Measurements from ENCODE around the gene SHC2.
"Not testable (repeated sequence)": the region's sequence is repeated elsewhere in the genome, so short reads cannot be mapped to it uniquely, and the experiment has no call there.

Gene SHC2

DNA sequence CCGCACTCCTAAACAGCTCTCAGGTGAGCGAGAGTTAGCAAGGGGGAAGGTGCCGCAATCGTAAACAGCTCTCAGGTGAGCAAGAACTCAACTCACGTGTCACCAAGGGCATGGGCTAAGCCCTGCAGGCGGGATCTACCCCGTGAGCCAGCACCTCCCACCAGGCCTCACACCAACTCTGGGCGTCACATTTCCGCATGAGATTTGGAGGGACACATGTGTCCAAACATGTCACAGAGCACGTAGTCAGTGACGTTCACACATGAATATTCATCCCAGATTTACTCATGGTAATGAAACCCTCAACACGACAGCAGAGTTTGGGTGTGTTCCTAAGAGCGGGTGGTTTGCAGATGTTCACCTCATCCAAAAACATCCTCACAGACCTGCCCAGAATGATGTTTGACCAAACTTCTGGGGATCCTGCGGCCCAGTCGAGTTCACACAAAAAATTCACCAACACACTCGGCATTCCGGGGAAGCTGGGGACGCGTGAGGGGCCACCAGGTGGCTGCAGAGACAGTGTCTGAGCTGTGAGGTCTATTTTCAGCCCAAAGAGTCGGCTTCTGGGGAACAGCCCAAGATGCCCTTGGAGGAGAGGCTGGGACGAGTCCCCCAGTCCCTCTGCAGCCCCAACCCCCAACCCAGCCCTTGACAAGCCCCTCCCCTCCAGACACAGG, 71.4 kb downstream of the SHC2 start:
- H3K36me3 ChIP-seq (ENCODE audit: control insufficient read depth in 1 of 2, insufficient read depth in 2 of 2, low read length in 2 of 2): no peaks in the 10 kb centered on the region
- no peaks in the 10 kb centered on the region for H3K4me1 ChIP-seq (ENCODE audit: control insufficient read depth in 1 of 2, insufficient read depth in 2 of 2, low read length in 2 of 2)
- peaks cover 3 to 13% of the 10 kb centered on the region in 2 donors for H3K27me3 ChIP-seq (ENCODE audit: control insufficient read depth in 1 of 2, insufficient read depth in 2 of 2, low read length in 2 of 2)
- H3K9ac ChIP-seq (ENCODE audit: low read depth in 1 of 2, low read length in 2 of 2): no peak overlapping the region
- H3K4me3 ChIP-seq (ENCODE audit: low read depth in 1 of 2, low read length in 2 of 2): no peak overlapping the region
- H3K9me3 ChIP-seq (ENCODE audit: control insufficient read depth in 1 of 2, low read length in 2 of 2): peaks cover 0 to 9% of the 10 kb centered on the region in 2 donors
- H3K27ac ChIP-seq (ENCODE audit: low read depth, low read length): no peak overlapping the region

DNA sequence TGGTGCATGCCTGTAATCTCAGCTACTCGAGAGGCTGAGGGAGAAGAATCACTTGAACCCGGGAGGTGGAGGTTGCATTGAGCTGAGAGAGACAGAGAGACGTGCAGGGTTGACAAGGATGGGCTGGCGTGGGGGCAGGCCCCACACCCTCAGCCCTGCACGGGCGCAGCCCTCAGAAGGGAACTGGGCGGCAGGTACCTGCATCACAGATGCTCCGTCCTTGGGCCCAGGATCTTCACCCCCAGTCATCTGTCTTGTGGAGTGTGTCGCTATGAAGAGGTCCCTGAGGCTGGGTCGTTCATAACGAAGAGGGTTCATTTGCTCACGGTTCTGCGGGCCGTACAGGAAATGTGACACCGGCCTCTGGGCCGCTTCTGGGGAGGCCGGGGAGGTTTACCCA, 72.1 kb downstream of the SHC2 start:
- no peak overlapping the region for H3K27ac ChIP-seq (ENCODE audit: low read depth, low read length)
- no peaks in the 10 kb centered on the region for H3K36me3 ChIP-seq (ENCODE audit: control insufficient read depth in 1 of 2, insufficient read depth in 2 of 2, low read length in 2 of 2)
- no peaks in the 10 kb centered on the region for H3K4me1 ChIP-seq (ENCODE audit: control insufficient read depth in 1 of 2, insufficient read depth in 2 of 2, low read length in 2 of 2)
- H3K9me3 ChIP-seq (ENCODE audit: control insufficient read depth in 1 of 2, low read length in 2 of 2): peaks cover 0 to 5% of the 10 kb centered on the region in 2 donors
- H3K27me3 ChIP-seq (ENCODE audit: control insufficient read depth in 1 of 2, insufficient read depth in 2 of 2, low read length in 2 of 2): peaks cover 10 to 18% of the 10 kb centered on the region in 2 donors
- H3K9ac ChIP-seq (ENCODE audit: low read depth in 1 of 2, low read length in 2 of 2): no peak overlapping the region
- H3K4me3 ChIP-seq (ENCODE audit: low read depth in 1 of 2, low read length in 2 of 2): no peak overlapping the region

DNA sequence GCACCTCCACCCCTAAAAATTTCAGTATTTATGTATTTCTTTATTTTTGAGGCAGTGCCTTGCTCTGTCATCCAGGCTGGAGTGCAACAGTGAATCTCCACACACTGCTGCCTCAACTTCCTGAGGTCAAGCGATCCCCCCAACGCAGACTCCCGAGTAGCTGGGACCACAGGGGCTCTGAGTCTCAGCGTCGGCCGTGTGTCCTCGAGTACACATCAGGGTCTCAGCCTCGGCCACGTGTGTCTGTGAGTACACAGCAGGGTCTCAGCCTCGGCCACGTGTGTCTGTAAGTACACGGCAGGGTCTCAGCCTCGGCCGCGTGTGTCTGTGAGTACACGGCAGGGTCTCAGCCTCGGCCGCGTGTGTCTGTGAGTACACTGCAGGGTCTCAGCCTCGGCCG, 73.1 kb downstream of the SHC2 start:
- Histone ChIP-seq H3K27ac (ENCODE audit: low read depth, low read length) (no peak overlapping the region), H3K9me3 (ENCODE audit: control insufficient read depth in 1 of 2, low read length in 2 of 2) (no peaks in the 10 kb centered on the region), H3K27me3 (ENCODE audit: control insufficient read depth in 1 of 2, insufficient read depth in 2 of 2, low read length in 2 of 2) (peaks cover 18 to 23% of the 10 kb centered on the region in 2 donors), H3K4me3 (ENCODE audit: low read depth in 1 of 2, low read length in 2 of 2) (no peak overlapping the region), H3K9ac (ENCODE audit: low read depth in 1 of 2, low read length in 2 of 2) (no peak overlapping the region), H3K36me3 (ENCODE audit: control insufficient read depth in 1 of 2, insufficient read depth in 2 of 2, low read length in 2 of 2) (no peaks in the 10 kb centered on the region), H3K4me1 (ENCODE audit: control insufficient read depth in 1 of 2, insufficient read depth in 2 of 2, low read length in 2 of 2) (no peaks in the 10 kb centered on the region)

DNA sequence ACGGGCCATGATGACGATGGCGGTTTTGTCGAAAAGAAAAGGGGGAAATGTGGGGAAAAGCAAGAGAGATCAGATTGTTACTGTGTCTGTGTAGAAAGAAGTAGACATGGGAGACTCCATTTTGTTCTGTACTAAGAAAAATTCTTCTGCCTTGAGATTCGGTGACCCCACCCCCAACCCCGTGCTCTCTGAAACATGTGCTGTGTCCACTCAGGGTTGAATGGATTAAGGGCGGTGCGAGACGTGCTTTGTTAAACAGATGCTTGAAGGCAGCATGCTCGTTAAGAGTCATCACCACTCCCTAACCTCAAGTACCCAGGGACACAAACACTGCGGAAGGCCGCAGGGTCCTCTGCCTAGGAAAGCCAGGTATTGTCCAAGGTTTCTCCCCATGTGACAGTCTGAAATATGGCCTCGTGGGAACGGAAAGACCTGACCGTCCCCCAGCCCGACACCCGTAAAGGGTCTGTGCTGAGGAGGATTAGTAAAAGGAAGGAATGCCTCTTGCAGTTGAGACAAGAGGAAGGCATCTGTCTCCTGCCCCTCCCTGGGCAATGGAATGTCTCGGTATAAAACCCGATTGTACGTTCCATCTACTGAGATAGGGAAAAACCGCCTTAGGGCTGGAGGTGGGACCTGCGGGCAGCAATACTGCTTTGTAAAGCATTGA, 74.1 kb downstream of the SHC2 start:
- peaks cover 18 to 25% of the 10 kb centered on the region in 2 donors for H3K27me3 ChIP-seq (ENCODE audit: control insufficient read depth in 1 of 2, insufficient read depth in 2 of 2, low read length in 2 of 2)

DNA sequence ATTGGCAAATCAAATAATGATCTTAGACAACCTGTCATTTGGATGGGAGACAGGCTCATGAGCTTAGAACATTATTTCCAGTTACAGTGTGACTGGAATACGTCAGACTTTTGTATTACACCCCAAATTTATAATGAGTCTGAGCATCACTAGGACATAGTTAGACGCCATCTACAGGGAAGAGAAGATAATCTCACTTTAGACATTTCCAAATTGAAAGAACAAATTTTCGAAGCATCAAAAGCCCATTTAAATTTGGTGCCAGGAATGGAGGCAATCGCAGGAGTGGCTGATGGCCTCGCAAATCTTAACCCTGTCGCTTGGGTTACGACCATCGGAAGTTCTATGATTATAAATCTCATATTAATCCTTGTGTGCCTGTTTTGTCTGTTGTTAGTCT, 74.6 kb downstream of the SHC2 start:
- H3K27me3 ChIP-seq (ENCODE audit: control insufficient read depth in 1 of 2, insufficient read depth in 2 of 2, low read length in 2 of 2): peaks cover 18 to 25% of the 10 kb centered on the region in 2 donors

More for the DNA sequence above, 74.1 kb downstream of the SHC2 start:
- H3K27ac ChIP-seq (ENCODE audit: low read depth, low read length); H3K9ac ChIP-seq (ENCODE audit: low read depth in 1 of 2, low read length in 2 of 2); H3K4me3 ChIP-seq (ENCODE audit: low read depth in 1 of 2, low read length in 2 of 2); H3K36me3 ChIP-seq (ENCODE audit: control insufficient read depth in 1 of 2, insufficient read depth in 2 of 2, low read length in 2 of 2); H3K9me3 ChIP-seq (ENCODE audit: control insufficient read depth in 1 of 2, low read length in 2 of 2); H3K4me1 ChIP-seq (ENCODE audit: control insufficient read depth in 1 of 2, insufficient read depth in 2 of 2, low read length in 2 of 2): not testable (repeated sequence)

DNA sequence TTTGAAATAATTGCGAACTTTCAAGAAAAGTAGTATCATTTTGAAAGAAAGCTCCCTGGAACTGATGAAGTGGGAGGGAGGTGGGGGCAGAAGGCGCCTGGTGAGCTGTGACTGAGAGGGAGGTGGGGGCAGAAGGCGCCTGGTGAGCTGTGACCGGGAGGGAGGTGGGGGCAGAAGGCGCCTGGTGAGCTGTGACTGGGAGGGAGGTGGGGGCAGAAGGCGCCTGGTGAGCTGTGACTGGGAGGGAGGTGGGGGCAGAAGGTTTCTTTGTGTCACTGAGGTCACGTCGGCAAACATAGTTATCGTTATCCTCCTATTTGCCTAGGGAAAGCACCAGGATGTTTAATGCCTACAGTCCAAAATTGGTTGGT, 76.0 kb downstream of the SHC2 start:
- no peak overlapping the region for H3K27ac ChIP-seq (ENCODE audit: low read depth, low read length)
- H3K36me3 ChIP-seq (ENCODE audit: control insufficient read depth in 1 of 2, insufficient read depth in 2 of 2, low read length in 2 of 2): no peaks in the 10 kb centered on the region
- no peak overlapping the region for H3K9ac ChIP-seq (ENCODE audit: low read depth in 1 of 2, low read length in 2 of 2)
- no peaks in the 10 kb centered on the region for H3K9me3 ChIP-seq (ENCODE audit: control insufficient read depth in 1 of 2, low read length in 2 of 2)
- H3K4me3 ChIP-seq (ENCODE audit: low read depth in 1 of 2, low read length in 2 of 2): no peak overlapping the region
- H3K27me3 ChIP-seq (ENCODE audit: control insufficient read depth in 1 of 2, insufficient read depth in 2 of 2, low read length in 2 of 2): peaks cover 18 to 25% of the 10 kb centered on the region in 2 donors
- H3K4me1 ChIP-seq (ENCODE audit: control insufficient read depth in 1 of 2, insufficient read depth in 2 of 2, low read length in 2 of 2): no peaks in the 10 kb centered on the region

More for the DNA sequence above, 74.6 kb downstream of the SHC2 start:
- not testable (repeated sequence) for H3K4me1 ChIP-seq (ENCODE audit: control insufficient read depth in 1 of 2, insufficient read depth in 2 of 2, low read length in 2 of 2); H3K4me3 ChIP-seq (ENCODE audit: low read depth in 1 of 2, low read length in 2 of 2); H3K36me3 ChIP-seq (ENCODE audit: control insufficient read depth in 1 of 2, insufficient read depth in 2 of 2, low read length in 2 of 2); H3K9me3 ChIP-seq (ENCODE audit: control insufficient read depth in 1 of 2, low read length in 2 of 2); H3K9ac ChIP-seq (ENCODE audit: low read depth in 1 of 2, low read length in 2 of 2); H3K27ac ChIP-seq (ENCODE audit: low read depth, low read length)

DNA sequence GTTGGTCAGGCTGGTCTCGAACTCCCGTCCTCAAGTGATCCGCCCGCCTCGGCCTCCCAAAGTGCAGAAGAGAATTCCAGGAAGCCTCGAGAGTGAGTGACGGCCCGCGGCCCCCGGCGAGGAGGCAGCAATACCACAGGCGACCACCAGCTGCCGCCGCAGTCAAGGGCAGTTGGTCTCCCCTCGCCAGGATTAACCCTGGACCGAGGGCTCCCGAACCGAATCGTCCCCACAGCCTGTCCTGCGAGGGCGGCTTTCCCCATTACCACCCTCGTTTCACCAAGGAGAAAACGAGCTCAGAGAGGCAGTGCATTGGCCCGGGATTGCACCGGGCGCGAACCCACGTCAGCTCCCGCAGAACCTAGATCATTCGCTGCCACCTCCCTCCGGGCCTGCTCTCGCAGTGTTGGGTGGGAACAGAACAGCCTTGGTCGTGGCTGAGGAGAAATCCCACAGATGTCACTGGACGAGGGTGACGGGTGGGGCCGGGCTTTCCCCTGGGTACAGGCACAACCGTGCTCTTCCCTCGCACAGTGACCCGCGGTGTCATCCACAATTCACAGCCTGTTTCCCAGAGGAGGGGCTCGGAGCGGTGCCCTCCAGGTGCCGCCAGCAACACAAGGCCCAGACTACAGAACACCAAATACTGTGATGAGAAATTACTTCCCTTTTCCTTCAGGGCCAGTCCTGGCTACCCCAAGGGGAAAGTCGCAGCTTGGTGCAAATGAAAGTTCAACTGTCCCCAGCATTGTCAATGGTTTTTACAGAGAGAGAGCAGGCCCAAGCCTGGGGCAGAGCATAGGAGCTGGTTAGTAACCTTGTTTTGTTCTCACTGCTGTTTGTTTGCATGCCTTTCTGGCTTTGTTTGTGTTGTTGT, 76.7 kb downstream of the SHC2 start:
- Histone ChIP-seq H3K9me3 (ENCODE audit: control insufficient read depth in 1 of 2, low read length in 2 of 2) (no peaks in the 10 kb centered on the region), H3K27ac (ENCODE audit: low read depth, low read length) (no peak overlapping the region), H3K36me3 (ENCODE audit: control insufficient read depth in 1 of 2, insufficient read depth in 2 of 2, low read length in 2 of 2) (no peaks in the 10 kb centered on the region), H3K27me3 (ENCODE audit: control insufficient read depth in 1 of 2, insufficient read depth in 2 of 2, low read length in 2 of 2) (peaks cover 18 to 21% of the 10 kb centered on the region in 2 donors), H3K4me3 (ENCODE audit: low read depth in 1 of 2, low read length in 2 of 2) (no peak overlapping the region), H3K9ac (ENCODE audit: low read depth in 1 of 2, low read length in 2 of 2) (no peak overlapping the region), H3K4me1 (ENCODE audit: control insufficient read depth in 1 of 2, insufficient read depth in 2 of 2, low read length in 2 of 2) (no peaks in the 10 kb centered on the region)

DNA sequence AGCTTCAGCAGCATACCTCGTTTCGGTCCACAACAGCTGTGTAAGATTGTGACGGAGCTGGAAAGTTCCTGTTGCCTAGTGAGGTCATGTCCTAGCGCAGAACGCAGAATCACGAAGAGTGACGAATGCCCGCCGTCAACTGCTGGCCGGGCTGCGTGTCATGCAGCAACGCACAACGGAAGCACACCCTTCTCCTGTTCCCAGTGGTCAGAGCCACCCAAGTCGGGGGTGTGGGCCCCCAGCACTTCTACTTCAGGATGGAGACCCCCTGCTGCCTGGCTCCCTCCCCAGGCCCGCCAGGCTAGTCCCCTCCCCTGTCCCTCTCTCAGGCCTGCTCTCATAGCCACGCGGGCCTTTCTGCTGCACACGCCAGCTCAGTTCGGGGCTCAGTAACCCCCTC, 77.8 kb downstream of the SHC2 start:
- Histone ChIP-seq H3K36me3 (ENCODE audit: control insufficient read depth in 1 of 2, insufficient read depth in 2 of 2, low read length in 2 of 2) (no peaks in the 10 kb centered on the region), H3K27ac (ENCODE audit: low read depth, low read length) (no peak overlapping the region), H3K4me3 (ENCODE audit: low read depth in 1 of 2, low read length in 2 of 2) (no peak overlapping the region), H3K27me3 (ENCODE audit: control insufficient read depth in 1 of 2, insufficient read depth in 2 of 2, low read length in 2 of 2) (peaks cover 14 to 18% of the 10 kb centered on the region in 2 donors), H3K9me3 (ENCODE audit: control insufficient read depth in 1 of 2, low read length in 2 of 2) (no peaks in the 10 kb centered on the region), H3K9ac (ENCODE audit: low read depth in 1 of 2, low read length in 2 of 2) (no peak overlapping the region), H3K4me1 (ENCODE audit: control insufficient read depth in 1 of 2, insufficient read depth in 2 of 2, low read length in 2 of 2) (no peaks in the 10 kb centered on the region)

DNA sequence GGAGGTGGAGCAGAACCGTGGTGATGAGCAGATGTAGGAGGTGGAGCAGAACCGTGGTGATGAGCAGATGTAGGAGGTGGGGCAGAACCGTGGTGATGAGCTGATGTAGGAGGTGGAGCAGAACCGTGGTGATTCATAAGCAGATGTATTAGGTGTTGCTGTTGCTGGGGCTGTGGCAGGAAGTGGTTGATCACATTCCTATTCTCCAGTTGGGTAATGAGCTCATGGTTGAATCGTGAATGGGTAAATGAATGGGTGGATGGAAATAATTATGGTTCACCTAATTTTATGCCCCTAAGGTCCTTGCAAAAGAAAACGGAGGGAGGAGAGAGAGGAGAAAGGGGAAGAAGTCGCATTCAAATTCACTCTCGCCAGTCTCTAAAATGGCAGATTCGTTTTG, 78.3 kb downstream of the SHC2 start:
- not testable (repeated sequence) for H3K36me3 ChIP-seq (ENCODE audit: control insufficient read depth in 1 of 2, insufficient read depth in 2 of 2, low read length in 2 of 2); H3K4me1 ChIP-seq (ENCODE audit: control insufficient read depth in 1 of 2, insufficient read depth in 2 of 2, low read length in 2 of 2); H3K27ac ChIP-seq (ENCODE audit: low read depth, low read length); H3K9me3 ChIP-seq (ENCODE audit: control insufficient read depth in 1 of 2, low read length in 2 of 2); H3K4me3 ChIP-seq (ENCODE audit: low read depth in 1 of 2, low read length in 2 of 2); H3K9ac ChIP-seq (ENCODE audit: low read depth in 1 of 2, low read length in 2 of 2)
- peaks cover 14 to 18% of the 10 kb centered on the region in 2 donors for H3K27me3 ChIP-seq (ENCODE audit: control insufficient read depth in 1 of 2, insufficient read depth in 2 of 2, low read length in 2 of 2)

DNA sequence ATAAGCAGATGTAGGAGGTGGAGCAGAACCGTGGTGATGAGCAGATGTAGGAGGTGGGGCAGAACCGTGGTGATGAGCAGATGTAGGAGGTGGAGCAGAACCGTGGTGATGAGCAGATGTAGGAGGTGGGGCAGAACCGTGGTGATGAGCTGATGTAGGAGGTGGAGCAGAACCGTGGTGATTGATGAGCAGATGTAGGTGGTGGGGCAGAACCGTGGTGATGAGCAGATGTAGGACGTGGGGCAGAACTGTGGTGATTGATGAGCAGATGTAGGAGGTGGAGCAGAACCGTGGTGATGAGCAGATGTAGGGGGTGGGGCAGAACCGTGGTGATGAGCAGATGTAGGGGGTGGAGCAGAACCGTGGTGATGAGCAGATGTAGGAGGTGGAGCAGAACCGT, 78.9 kb downstream of the SHC2 start:
- not testable (repeated sequence) for H3K4me1 ChIP-seq (ENCODE audit: control insufficient read depth in 1 of 2, insufficient read depth in 2 of 2, low read length in 2 of 2); H3K4me3 ChIP-seq (ENCODE audit: low read depth in 1 of 2, low read length in 2 of 2); H3K9ac ChIP-seq (ENCODE audit: low read depth in 1 of 2, low read length in 2 of 2); H3K36me3 ChIP-seq (ENCODE audit: control insufficient read depth in 1 of 2, insufficient read depth in 2 of 2, low read length in 2 of 2); H3K27ac ChIP-seq (ENCODE audit: low read depth, low read length); H3K9me3 ChIP-seq (ENCODE audit: control insufficient read depth in 1 of 2, low read length in 2 of 2)
- H3K27me3 ChIP-seq (ENCODE audit: control insufficient read depth in 1 of 2, insufficient read depth in 2 of 2, low read length in 2 of 2): peaks cover 14 to 18% of the 10 kb centered on the region in 2 donors

Data from duodenal mucosa (tissue), 2 donors.